Measurements from ENCODE around the gene MMP20. TPM values are rescaled to one million over a fixed set of nuclear protein-coding genes. Genes with fewer than 3 reads are reported as not detected.
"Not testable (repeated sequence)": the region's sequence is repeated elsewhere in the genome, so short reads cannot be mapped to it uniquely, and the experiment has no call there.

Gene MMP20, protein sequence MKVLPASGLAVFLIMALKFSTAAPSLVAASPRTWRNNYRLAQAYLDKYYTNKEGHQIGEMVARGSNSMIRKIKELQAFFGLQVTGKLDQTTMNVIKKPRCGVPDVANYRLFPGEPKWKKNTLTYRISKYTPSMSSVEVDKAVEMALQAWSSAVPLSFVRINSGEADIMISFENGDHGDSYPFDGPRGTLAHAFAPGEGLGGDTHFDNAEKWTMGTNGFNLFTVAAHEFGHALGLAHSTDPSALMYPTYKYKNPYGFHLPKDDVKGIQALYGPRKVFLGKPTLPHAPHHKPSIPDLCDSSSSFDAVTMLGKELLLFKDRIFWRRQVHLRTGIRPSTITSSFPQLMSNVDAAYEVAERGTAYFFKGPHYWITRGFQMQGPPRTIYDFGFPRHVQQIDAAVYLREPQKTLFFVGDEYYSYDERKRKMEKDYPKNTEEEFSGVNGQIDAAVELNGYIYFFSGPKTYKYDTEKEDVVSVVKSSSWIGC
- total RNA-seq = not detected

- no peak for DNase-seq
These were observed at the start of gene MMP20 for GRCh38 chr11:102625177-102625576. Gene MMP20 (minus strand): TSS chr11:102625332. CDS start chr11:102625319, 13 bp downstream.

- DNase-seq = no peak
These were observed 44.5 kb upstream of the MMP20 start for GRCh38 chr11:102669664-102670063.

DNA sequence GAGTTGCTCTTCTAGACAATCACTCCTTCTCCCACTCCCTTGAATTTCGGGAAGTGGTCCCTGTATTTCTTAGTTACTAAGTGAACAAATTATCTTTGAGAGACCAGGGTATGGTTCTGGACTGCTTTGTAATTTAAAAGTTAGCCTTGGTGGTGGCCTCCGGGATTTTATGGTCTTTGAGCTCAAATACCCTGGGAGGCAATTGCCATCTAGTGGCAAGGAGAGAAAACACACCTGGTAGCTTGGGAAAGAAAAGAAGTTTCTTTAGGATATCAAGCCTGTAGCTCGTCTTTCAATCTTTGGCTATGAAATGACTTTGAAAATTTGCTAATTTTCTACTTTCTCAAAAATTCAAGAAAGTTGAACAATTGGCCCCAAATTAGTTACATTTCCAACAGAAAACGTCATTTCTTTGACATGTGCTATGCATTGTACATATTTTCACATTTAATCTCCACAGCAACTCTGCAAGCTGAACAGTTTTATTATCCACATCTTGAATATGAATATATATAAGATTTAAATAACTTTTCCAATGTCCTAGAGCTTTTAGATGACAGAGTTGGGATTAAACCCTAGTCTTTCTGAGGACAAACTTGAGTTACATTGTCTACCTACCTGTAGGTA, 41.3 kb upstream of the MMP20 start:
- no peak for DNase-seq

- DNase-seq = no peak
These were observed 39.0 kb upstream of the MMP20 start for GRCh38 chr11:102664001-102664752.

DNA sequence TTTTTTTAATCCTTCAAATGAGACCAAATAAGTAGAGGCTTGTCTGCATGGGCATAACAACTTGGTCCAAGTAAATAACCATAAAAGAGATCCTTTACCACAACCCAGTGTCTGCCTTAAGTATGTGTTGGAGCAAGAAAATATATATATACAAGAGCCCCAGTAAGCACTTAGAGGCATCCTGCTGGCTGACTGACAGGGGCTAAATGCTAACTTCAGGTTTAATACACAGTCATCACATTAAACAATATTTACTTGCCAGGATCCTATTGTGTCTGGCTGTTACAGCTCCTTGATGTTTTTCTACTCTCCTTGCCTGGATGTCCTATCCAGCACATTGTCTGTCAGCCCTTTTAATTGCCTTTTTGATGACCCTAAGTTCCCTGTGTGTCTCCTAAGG, 37.5 kb upstream of the MMP20 start:
- DNase-seq = no peak

DNA sequence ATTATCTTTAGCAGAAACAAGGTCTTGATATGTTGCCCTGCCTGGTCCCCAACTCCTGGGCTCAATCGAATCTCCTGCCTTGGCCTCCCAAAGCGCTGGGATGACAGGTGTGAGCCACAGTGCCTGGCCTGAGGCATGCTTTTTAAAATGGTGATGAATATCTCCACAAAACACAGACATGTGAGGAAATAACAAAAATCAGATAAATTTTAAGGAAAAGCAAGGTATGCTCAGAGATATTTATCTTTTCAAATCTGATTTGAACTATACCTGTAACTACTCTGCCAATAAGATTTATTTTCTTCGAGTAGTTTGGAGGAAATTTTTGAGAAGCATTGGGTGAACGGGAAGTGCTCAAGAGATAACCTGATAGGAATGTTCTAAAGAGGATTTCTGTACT, 35.9 kb upstream of the MMP20 start:
- DNase-seq = no peak

DNA sequence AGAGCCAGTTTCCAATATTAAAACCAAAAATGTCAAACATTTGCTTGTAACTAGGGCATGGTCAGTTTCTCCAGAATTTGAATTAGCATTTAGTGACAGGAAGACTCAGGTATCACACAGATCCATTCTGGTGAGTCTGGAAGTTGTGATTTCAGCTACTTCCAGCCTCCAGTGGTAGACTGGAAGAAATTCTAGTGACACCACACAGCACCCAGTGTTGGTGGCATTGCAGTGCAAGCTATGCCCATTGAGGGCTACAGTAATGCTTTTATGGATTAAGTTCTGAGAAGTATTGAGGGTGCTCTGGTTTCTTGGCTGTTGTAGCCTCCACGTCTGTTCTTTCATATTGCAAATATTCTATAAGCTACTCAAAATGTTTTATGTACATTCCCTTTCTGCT, 31.4 kb upstream of the MMP20 start:
- no peak for DNase-seq

GRCh38 chr11:102655547-102655946, 30.4 kb upstream of the MMP20 start:
- DNase-seq = no peak

GRCh38 chr11:102654761-102655160, 29.6 kb upstream of the MMP20 start:
- DNase-seq = no peak

DNA sequence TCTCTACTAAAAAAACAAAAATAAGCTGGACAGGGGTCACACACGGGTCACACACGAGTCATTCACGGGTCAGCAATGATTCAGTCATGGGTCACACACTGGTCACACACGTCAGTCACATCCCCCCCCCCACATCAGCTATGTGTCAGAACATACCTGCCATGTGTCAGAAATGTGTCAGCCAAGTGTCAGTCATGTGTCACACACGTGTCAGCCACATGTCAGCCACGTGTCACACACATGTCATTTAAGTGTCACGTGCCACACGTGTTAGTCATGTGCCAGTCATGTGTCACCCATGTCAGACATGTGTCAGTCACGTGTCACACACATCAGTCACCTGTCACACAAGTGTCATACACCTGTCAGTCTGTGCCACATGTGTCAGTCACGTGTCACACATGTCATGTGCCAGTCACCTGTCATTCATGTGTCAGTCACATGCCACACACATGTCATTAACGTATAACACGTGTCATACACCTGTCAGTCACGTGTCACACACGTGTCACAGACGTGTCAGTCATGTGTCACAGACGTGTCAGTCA, 28.7 kb upstream of the MMP20 start:
- no peak for DNase-seq

DNA sequence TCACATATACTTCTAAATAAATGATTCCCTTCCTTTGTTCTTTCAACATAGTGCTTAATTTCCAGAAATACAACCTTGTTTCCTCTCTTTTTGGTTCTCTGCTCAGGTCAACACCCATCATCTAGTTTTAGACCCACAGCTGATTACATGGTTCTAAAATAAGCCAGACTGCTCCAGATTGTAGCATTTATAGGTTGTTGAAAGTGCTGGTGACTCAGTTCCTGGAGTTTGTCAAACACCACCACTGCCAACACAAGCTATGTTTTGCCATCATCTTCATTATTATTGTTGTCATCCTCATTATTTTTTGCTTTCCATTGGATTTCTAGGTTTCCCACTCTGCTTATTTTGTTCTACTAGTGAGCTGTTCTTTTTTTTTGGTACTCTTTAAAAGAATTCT, 22.3 kb upstream of the MMP20 start:
- DNase-seq = no peak

DNA sequence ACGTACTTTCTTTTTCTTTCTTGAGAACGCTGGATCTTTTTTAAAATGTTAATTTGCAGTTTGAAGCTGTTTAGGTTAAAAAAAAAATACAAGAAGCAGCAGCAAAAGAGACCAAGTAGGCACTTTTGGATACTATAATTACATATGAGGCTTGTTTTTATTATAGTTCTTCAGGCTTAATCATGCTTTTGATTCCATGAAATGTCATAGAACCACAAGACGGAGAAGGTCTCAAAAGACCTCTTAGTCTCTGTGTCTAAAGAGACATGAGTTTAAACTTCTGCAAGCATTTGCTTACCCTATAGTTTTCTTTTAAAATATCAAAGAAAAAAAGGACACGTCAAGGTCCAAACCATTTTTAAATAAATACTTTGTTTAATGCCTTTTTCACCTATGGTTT, 18.8 kb upstream of the MMP20 start:
- DNase-seq = no peak

GRCh38 chr11:102640946-102641345, 15.8 kb upstream of the MMP20 start:
- no peak for DNase-seq

DNA sequence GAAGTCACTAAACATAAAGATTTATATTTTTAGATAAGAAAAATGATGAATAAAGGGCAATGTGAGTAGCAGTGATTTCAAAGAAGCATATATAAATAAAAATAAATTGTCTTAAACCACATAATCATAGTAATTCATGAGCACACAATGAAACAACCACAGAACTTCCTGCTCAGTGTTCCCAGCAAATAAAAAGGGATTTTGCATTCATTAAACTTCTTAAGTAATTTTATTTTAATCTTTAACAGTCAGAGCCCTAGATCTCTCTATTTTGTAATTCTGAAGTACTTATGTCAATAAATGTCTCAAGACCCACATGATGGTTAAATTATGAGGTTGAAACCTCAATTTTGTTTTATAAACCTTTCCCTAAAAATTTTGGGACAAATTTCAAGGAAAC, 14.5 kb upstream of the MMP20 start:
- no peak for DNase-seq

DNA sequence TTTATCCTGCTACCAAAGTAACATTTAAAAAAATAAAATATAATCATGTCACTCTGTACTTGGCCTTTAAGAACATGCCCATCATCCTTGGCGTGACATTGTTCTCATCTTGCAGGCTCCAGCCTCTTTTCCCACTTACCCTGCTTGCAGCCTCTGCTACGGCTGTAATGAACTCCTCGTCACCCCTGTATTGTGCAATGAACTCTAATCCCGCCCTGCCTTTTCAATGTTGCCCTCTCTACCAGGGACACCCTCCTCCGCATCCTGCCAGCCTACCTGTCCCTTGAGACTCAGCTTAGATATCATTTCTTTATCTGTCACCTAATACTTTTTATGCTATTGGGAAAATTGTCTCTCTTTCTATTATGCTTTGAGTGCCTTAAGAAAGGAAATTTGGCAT, 12.6 kb upstream of the MMP20 start:
- no peak for DNase-seq

GRCh38 chr11:102633385-102634026, 8.4 kb upstream of the MMP20 start:
- no peak for DNase-seq

GRCh38 chr11:102632026-102632425, 6.9 kb upstream of the MMP20 start:
- DNase-seq = no peak

DNA sequence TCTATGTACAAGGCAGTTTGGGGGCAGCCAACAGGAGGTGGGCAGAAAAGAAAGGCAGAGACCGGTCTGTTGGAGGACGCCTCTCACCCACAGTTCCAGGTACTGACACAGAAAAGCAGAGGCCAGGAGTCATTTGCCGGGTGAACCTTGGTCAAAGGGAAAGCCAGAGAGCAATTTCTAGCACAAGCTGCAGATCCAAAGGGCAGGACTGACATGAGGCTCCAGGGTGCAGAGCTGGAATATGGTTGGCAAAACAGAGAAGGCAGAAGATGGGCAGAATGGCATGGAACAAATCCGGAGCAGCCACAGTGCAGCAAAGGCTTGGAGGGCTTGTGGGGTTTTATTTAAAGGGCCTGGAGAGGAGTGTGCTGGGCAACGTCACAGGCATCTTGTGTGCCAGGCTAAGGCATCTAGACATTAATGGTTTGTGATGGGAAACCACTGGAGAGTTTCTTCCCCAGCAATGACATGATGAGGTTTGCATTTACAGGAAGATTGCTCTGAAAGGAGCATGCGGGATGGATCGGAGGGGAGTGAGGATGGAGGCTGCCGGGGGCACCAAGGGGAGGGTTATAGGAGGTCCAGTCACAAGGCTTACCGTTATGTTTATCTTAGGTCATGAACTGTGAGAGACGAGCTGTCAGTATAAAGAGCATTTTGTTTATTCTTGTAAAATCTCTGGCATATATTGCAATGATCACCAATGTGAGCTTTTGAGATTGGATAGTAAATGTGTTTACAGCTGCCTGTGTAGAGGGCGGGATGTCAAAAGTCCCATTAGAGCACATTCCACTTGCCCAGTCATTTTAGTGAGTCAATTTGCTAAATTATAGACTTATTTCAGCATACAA, 5.7 kb upstream of the MMP20 start:
- DNase-seq = no peak

DNA sequence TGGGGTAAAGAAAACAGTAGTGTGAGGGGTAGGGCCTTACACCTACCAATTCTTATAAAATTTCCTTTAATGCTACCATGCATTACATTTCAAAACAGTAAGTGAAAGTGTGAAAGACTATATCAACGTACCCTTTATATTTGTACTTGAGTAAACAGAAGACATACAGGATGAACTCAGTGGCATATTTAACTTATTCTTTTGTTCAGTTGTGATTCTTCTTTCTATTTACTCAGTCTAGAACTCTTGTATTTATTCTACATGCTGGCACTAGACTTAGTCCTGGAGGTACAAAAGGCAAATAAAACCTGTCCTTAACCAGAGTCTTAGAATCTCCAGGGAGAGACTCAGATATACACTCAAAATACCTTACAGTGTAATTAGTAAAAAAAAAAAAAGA, 4.8 kb upstream of the MMP20 start:
- DNase-seq = not testable (repeated sequence)

- no peak for DNase-seq
These were observed 1.5 kb upstream of the MMP20 start for GRCh38 chr11:102626676-102627075.

DNA sequence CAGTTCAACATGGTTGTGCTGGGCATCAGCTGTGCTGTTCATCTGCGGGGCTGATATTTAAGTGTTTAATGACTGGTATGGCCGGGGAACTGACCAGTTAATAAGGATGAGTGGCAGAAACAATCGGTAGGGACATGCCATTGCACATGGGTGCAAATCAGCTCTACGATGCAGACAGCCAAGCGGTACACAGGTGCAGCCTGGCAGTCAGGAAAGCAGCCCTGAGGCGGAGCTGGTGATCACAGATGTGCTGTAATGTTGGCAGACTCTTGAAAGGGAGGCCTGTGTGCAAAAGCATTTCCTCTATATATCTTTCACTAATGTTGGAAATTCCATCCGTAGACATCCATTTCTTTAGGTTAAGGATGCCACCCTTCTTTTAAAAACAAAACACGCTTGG, 1.1 kb downstream of the MMP20 start:
- DNase-seq = no peak
